ENCODE results near the gene ABCC3.

DNA sequence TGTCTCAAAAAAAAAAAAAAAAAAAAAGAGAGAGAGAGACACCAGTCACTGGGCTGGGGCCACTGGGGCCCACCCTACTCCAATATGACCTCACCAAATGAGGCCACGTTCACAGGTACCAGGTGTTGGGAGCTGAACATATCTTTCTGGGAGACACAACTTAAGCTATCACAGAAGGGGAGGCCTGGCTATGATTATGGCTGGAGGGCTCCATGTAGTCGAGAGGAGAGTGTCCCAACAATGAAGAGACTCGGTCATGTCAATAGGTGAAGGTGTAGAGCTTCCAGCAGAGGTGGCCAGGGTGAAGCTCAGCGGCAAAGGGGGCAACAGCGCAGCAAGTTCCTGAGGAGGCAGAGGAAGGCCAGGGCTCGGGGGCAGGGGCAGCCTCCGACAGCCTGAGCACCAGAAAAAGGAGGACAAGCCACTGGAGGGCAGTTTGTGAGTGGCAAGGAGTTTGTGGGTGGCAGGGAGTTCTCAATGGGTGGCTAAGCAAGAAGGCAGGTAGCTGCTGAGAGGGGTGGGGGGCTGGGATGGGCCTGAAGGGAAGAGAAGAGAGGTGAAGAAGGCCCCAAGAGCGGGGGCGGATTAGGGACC lies 28.0 kb downstream of the ABCC3 start:
- no peak for TF ChIP-seq POLR2A (IDR thresholded peaks at IDR 0.05)
- TF ChIP-seq, protein P1, sequence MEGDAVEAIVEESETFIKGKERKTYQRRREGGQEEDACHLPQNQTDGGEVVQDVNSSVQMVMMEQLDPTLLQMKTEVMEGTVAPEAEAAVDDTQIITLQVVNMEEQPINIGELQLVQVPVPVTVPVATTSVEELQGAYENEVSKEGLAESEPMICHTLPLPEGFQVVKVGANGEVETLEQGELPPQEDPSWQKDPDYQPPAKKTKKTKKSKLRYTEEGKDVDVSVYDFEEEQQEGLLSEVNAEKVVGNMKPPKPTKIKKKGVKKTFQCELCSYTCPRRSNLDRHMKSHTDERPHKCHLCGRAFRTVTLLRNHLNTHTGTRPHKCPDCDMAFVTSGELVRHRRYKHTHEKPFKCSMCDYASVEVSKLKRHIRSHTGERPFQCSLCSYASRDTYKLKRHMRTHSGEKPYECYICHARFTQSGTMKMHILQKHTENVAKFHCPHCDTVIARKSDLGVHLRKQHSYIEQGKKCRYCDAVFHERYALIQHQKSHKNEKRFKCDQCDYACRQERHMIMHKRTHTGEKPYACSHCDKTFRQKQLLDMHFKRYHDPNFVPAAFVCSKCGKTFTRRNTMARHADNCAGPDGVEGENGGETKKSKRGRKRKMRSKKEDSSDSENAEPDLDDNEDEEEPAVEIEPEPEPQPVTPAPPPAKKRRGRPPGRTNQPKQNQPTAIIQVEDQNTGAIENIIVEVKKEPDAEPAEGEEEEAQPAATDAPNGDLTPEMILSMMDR (IDR thresholded peaks at IDR 0.05) = no peak

Measured in lower leg skin (tissue), 3 donors.